Mucosa of gallbladder (tissue), 1 donor: ENCODE results near the gene CTNNA1. TPM values are rescaled to one million over a fixed set of nuclear protein-coding genes. Genes with fewer than 3 reads are reported as not detected.
"Not testable (repeated sequence)": the region's sequence is repeated elsewhere in the genome, so short reads cannot be mapped to it uniquely, and the experiment has no call there.

ENCODE experiments used
- DNase-seq: peaks from one replicate; pipeline ENCODE4 v3.0.0-alpha.2; 2020; ENCODE audit warnings: low spot score
- total RNA-seq: library from RNA; stranded (reverse); gene quantifications from one replicate; pipeline ENCODE4 v1.2.1, GENCODE V29; 2021
- donor health status: DM: no; HTN: no; CAD: no.

The CTNNA1 gene
- total RNA-seq, 1 donor from 2014 or later, result 371 TPM

DNA sequence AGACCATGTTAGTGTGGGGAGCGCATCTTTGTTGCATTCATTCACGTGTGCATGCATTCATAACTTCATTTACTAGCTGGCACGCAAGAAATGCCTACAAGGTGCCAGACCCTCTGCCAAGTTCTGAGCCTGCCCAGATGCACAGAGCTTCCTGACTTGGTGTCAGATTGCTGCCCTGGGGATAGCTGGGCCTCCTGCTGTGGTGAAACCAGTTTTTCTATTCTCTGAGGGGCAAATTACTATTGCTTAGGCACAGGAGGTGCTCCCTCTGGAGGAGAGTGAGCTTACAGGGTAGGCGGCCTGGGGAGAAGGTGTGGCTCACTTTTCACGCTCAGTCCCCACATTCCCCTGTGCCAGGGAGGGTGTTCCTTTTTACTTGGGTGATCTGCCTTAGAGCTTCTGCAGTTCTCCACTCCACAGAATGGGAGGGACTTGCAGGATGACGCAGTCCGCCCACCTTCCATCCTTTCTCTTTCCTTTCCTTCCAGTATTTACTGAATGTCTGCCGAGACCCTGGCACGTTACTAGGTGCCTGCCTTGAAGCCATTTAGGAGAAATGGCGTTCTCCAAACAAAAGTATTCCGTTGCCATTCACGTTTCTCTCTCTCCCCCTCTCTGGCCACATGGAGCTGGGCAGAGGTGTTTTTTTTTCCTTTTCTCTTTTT, 27.9 kb upstream of the CTNNA1 start:
- DNase-seq, result peak; percentile 56

DNA sequence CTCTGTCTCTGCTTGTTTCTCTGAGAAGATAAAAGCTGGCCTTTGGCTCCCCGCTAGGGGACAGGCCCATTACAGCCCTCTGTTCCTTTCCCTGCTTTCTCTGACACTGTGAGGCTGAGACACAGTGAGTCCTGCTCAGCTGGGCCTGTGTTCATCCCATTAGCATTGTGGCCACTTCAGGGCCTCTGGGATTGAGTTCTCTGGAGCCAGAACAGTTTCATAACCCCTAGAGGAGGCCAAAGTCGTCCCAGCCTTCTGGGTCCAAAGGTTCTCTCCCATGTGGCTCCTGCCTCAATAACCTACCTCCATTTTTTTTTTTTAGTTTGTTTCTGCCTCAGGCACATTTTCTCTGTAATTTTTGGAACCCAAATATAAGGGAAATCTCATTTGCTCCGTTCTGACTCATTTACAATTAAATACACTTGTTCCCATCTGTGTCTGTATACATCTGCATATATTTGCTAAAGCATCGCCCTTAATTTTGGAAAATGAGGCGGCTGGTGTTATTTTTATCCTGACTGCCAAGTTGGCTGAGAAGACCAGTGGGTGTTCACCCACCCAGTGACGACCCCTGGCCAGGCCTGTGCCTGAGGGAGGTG, 27.3 kb upstream of the CTNNA1 start:
- peak; percentile 39 for DNase-seq

DNA sequence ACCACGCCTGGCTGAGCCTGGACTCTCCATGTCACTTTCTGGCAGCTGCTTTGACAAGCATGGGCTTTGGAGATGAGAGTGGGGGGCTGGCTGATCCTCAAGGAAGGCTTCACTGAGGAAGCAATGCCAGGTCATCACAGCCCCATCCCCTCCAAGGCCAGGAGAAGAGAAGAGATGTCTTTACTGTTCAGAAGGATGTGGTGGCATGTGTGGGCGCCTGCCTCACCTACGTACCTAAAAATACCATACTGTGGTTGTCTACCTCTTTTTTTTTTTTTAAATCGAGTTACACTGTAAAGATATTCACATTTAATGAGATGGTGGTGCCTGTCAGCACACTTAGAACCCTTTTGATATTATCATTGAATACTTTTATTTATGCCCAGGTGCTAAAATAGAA, 26.4 kb upstream of the CTNNA1 start:
- DNase-seq, result no peak

DNA sequence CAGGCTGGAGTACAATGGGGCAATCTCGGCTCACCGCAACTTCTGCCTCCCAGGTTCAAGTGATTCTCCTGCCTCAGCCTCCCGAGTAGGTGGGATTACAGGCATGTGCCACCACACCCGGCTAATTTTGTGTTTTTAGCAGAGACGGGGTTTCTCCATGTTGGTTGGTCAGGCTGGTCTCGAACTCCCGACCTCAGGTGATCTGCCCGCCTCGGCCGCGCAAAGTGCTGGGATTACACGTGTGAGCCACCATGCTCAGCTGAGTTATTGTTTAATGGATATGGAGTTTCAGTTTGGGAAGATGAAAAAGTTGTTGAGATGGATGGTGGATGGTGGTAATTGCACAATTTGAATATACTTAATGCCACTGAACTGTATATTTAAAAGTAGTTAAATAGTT, 22.7 kb upstream of the CTNNA1 start:
- not testable (repeated sequence) for DNase-seq

DNA sequence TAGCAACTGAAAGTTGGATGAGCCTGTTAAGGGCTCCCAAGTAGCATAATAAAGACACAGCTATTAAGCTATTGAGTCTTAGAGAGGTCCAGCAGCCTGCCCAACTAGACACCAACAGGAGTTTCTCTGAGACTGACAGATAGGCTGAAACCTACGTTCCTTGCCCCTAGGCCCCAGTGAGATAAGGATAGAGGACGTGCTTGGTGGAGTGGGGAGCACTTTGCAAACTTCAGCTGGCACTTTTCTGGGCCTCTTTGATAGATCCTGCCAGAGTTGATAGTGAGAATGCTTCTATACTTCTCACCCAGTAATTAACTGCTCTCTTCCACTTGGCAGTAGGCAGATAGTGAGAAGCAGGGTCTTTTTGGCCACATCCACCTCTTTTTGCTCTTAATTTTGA, 20.8 kb upstream of the CTNNA1 start:
- no peak for DNase-seq

DNA sequence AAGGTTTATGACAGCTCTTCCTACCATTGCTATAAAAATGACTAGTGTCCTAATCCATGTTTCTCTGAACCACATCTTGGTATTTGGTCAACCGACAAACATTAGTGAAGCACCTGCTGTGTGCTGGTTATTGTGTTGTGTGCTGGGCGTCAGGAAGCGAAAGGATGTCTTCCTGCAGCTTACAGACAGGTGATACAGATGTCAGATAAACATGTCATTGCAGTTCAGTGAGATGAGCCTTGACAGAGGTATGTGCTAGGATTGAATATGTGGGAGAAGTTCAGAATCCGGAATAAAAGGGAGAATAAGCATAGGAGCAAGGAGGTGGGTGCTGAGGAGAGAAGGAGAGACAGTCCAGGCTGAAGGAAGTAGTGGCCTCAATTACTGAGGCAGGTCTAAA, 20.3 kb upstream of the CTNNA1 start:
- no peak for DNase-seq

DNA sequence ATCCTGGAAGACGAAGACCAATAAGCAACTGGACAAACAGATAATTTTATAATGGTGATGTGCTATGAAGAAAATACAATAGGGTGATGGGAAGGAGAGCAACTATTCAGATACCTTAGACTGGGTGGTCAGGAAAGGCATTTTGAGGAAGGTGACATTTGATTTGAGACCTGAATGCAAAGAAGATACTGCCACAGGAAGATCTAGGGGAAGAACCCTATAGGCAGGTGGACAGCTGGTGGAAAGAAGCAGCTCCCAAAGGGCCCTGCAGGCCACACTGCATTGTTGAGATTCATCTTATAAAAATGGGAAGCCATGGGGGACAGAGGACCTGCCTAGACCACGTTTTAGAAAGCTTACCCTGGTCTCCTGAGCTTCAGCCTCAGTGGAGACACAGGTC, 19.7 kb upstream of the CTNNA1 start:
- no peak for DNase-seq

DNA sequence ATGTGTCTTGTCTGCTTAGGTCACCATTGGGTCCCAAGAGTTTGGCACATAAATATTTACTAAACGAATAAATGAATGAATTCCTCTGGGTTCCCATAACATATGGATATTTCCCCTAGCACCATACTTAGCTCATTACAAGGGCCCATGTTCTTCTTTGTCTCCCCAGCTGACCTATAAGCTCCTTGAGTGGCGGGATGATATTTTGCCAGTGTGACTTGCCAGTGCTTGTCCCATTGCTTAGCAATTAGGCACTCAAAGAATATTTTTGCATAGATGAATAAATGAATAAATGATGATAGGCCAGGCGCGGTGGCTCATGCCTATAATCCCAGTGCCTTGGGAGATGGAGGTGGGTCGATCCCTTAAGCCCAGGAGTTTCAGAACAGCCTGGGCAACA, 16.9 kb upstream of the CTNNA1 start:
- no peak for DNase-seq

DNA sequence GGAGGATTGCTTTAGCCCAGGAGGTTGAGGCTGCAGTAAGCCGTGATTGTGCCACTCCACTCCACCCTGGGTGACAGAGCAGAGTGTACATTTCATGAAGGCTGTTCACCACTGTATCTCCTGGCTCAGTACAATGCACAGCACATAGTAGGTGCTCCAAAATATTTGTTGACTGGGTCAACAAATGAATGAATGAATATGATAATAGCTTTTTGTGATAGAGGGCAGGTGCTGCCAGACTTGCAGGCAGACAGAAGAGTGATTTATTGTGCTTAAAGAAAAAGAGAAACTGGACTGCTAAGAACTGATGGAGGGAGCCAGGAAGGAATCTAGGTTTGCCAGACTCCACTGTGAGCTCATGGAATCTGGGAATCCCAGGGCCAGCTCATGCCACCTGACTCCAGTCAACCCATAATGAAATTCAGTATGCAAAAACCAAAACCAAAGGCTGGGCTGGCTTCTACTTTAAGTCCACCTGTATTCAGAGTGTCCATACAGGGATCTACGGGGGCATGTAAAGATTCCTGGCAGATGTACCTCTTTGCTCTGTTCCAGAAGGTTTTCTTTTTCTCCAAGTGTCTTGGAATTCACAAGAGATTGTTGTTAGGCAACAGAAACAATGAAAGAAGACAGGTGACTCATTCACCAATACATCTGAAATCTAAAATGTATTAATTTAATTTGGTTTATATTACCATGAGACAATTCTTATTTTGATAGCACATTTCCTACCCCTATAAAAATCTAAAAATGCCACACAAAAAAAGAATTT, 15.5 kb upstream of the CTNNA1 start:
- DNase-seq, result no peak

DNA sequence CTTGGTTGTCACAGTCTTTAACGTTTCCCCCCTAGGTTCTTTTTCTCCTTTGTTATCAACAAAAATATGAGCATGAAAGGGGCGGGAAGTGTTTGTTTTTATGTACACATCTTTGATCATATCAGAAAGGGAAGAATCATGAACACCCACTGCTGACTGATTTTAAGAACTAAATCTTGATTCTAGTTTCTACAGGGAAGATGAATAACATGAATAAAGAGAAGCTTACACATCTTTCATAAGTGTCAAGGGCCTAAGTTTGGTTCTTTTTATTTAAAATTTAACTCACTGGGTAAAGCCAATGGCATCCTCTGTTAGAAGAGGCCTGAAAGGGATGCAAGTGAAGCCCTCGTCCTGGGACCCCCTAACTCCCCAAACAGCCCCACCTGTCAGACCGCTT, 14.8 kb upstream of the CTNNA1 start:
- no peak for DNase-seq

DNA sequence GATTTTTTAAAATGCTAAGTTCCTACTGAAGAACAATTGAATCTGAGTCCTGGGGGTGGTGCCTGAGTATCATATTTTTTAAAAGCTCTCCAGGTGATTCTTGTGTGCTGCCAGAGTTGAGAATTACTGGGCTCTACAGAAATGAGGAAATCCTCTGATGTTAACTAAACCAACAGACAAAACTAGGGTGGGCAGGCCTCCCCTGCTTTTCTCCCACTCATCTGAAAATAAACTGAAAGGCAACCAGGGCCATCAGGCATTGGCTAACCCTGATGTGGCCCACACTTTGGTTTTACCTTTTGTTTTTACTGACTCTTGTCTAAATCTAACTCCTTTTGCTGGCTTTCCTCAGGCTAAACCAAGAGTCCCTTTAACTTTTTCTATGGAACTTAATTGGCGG, 13.3 kb upstream of the CTNNA1 start:
- no peak for DNase-seq

DNA sequence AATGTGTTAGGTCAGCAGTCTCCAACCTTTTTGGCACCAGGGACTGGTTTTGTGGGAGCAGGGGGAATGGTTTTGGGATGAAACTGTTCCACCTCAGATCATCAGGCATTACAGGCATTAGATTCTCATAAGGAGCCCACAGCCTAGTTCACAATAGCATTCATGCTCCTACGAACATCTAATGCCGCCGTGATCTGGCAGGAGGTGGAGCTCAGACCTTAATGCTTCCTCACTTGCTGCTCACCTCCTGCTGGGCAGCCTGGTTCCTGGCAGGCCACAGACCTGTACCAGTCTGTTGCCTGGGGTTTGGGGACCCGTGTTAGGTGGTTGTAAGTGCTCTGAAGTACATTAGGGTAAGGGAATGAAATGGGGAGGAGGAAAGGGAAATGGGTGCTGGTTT, 9.7 kb upstream of the CTNNA1 start:
- DNase-seq, result no peak

DNA sequence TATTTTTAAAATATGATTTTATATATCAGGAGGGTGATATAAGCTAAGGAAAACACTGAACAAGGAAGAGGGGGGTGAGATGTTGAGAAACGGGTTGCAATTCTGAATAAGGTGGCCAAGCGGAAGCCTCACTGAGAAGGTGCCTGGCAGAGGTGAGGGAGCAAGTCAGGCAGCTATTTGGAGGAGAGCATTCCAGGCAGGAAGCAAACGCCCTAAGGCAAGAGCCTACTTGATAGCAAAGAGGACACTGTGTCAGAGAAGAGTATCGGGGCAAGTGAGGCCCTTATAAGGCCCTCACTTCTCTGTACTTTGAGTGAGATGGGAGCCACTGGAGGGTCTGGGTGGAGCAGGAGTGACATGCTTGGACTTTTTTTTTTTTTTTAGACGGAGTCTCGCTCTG, 8.0 kb upstream of the CTNNA1 start:
- no peak for DNase-seq

DNA sequence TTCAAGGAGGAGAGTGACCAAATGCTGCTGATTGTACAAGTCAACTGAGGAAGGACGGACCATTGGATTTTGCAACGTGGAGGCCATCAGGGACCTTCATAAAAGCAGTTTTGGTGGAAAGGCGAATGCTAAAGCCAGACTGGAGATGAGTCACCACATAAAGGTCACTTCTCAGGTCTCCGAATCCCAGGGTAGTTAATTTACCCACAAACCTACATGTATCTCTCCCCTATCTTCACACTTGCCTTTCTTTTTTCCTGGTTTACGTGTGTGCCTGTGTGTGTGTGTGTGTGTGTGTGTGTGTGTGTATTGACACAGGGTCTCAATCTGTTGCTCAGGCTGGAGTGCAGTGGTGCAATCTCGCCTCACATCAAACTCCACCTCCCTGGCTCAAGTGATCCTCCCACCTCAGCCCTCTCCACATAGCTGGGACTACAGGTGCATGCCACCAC, 4.6 kb upstream of the CTNNA1 start:
- DNase-seq, result no peak

DNA sequence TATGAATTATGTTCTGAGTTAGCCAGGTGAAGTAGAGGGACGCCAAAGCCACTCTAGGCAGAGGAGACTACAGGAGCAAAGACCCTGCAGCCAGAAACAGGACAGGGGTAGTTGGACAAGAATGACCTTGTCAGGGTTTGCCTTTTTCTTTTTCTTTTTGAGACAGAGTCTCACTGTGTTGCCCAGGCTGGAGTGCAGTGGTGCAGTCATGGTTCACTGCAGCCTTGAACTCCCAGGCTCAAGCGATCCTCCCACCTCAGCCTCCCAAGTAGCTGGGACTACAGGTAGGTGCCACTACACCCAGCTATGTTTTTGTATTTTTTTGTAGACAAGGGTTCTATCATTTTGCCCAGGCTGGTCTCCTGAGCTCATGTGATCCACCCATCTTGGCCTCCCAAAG, 1.9 kb upstream of the CTNNA1 start:
- DNase-seq, result not testable (repeated sequence)

DNA sequence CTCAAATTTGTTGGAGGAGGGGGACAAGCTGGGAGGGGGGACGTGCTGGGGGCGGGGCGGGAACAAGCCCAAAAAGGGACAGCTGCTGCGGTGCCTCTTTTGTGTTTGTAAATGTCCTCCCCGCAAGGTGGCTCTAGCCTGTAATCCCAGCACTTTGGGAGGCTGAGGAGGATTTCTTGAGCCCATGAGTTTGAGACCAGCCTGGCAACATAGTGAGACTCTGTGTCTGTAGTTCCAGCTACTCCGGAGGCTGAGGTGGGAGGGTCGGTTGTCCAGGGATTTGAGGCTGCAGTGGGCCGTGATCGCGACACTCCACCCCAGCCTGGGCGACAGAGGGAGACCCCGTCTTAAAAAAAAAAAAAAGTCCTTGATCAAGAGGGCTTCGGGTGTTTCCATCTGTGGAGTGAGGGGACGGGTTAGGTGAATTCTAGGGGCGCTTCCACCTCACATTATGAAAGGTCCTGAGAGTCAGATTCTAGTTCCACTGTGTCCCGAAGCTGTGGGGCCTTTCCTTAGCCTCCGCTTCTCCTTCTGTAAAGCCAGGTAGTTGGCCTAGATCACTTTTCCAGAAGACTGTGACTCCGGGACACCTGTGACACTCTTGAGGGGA, 779 bp upstream of the CTNNA1 start:
- no peak for DNase-seq

DNA sequence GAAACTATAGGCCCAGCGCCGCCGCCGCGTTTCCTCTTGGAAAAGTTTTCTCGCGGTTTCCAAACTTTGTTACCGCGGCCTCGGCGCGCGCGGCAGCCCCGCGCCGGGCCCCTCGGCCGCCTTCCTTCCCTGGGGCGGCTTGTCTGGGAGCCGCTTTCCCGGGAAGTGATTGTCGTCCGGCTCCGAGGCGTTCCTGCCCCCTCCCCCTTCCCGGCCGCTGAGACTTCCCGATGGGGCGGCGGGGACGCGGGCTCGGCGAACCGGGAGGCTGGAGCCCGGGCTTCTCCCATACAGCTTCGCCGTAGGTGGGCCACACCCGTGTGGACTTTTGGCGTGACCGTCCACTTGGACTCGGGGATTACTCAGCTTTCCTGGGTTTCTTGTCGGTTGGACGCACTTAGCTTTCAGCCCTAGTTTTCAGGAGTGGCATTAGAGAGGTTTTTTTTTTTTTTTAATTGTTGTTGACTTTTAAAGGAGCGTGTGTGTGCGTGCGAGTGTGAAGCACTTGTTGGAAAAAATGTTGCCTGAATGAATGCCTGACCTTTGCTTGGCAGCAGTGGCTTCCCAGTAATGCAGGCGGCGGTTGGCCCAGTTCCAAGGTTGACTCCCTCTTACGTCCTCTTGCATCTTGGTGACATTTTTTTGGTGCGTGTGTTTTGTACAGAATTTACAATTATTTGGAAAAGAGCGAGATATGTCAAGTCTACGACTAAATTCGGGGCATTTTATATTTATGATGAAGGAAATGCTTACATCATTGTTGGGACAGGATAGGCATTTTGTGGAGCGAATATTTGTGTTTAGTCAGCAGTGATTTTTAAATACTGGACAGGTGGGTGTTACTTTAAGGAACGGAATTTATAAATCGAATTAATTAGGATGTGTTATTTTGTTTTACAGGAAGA, 821 bp downstream of the CTNNA1 start:
- DNase-seq, result peak; percentile 90

DNA sequence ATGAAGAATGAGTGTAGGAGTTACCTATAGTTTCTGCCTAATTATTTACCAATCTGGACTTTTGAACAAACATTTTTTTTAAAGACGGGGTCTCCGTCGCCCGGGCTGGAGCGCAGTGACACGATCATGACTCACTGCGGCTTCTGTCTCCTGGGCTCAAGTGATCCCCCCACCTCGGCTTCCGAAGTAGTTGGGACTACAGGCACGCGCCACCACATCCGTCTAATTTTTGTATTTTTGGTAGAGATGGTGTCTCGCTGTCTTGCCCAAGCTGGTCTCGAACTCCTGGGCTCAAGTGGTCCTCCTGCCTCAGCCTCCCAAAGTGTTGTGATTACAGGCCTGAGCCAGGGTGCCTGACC, 1.5 kb downstream of the CTNNA1 start:
- DNase-seq, result no peak

DNA sequence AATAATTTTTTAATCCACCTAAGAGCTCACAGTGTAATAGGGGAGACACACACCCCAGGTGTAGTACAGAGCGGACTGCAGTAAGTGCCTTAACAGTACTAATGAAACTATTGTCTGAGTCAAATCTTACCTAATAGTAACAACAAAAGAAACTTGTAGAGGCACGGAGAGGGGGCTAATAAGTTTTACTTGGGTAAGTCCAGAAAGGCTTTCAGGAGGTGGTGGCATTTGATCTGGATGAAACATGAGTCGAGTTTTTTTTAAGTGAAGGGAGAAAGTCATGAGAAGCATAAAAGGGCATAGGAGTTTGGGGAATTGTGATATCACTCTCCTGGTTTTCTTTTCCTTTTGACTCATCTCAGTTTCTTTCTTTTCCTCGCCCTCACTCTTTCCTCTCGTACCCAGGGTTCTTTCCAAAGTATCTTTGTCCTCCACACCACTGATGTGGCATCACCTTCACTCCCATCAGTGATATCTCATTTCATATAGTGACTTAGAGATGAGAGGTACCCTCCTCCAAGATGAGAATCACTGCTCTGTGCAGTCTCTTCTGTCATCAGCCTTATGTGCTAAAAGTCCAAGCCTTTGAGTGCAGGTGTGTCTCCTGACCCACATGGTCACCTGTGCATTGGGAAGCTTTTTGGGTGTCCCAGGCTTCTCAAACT, 2.0 kb downstream of the CTNNA1 start:
- no peak for DNase-seq

DNA sequence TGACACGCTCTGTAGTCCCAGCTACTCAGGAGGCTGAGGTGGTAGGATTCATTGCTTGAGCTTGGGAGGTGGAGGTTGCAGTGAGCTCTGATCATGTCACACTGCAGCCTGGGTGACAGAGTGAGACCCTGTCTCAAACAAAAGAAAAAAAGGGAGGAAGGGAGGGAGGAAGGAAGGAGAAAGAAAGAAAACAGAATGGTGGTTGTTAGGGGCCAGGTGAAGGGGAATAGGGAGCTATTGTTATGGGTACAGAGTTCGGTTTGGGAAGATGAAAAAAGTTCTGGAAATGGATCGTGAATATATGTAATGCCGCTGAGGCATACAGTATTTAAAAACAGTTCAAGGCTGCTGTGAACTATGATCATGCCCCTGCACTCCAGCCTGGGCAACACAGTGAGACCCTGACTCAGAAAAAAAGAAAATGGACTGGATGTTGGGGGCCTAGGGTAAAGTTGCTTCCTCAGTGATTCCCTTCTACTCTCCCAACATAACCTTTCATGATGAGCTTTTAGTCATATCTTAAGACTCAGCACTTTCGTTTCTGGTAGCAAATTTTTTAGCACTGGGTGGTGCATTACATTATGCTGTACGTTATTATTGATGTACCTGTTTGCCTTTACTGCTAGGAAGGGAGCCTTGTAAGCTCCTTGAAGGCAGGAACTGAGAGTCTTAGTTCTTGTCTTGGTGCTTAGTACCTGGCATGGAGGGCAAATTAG, 4.0 kb downstream of the CTNNA1 start:
- DNase-seq, result no peak
